Colonic mucosa (tissue), 4 donors: ENCODE data around the gene RARA. TPM values are rescaled to one million over a fixed set of nuclear protein-coding genes. Genes with fewer than 3 reads are reported as not detected.

Experiments
- DNase-seq: peaks from one replicate; pipeline ENCODE4 v3.0.0-alpha.2; 2020
- H3K27ac ChIP-seq: fragments of 200-600 bp; one replicate; pipeline ENCODE4 v1.8.0; 2021
- H3K27me3 ChIP-seq: fragments of 200-600 bp; one replicate; pipeline ENCODE4 v1.8.0; 2021
- H3K36me3 ChIP-seq: fragments of 200-600 bp; one replicate; pipeline ENCODE4 v1.8.0; 2021
- H3K4me1 ChIP-seq: fragments of 200-600 bp; one replicate; pipeline ENCODE4 v1.8.0; 2021; ENCODE audit warnings: mild to moderate bottlenecking
- H3K4me3 ChIP-seq: fragments of 200-600 bp; one replicate; pipeline ENCODE4 v1.8.0; 2021
- H3K9ac ChIP-seq, 2 donors: one replicate each; pipeline ENCODE4 v1.7.0; 2013; ENCODE audit warnings: control low read depth in 2 of 2, low read depth in 2 of 2, low read length in 2 of 2
- H3K9me3 ChIP-seq: fragments of 200-600 bp; one replicate; pipeline ENCODE4 v1.8.0; 2021
- intact Hi-C: fragments of 100-400 bp; cut with DNase I; formaldehyde crosslinking; loops from one replicate; pipeline ENCODE4 v1.14.1; 2022
- total RNA-seq, 2 donors: library from RNA; stranded (reverse); fragmentation: NEBNext Ultra II Directional in 1 of 2; extraction: Animal tissue kit (Norgen Biotek cat#: 25700) in 1 of 2; gene quantifications; one replicate each; pipeline ENCODE4 v1.2.1, GENCODE V29; 2021
- TF ChIP-seq, protein P1 (sequence below): fragments of 200-600 bp; IDR thresholded peaks from one replicate; pipeline ENCODE4 v1.8.0; 2022; ENCODE audit warnings: antibody characterized with exemption, mild to moderate bottlenecking
- donor health status: healthy.
- donor health status: DM: no; HTN: no; CAD: no.
- donor health status: DM: no; HTN: no; CAD: no.

RARA gene
- total RNA-seq, 2 donors from 2014 or later: 25.6 to 46.7 TPM

DNA sequence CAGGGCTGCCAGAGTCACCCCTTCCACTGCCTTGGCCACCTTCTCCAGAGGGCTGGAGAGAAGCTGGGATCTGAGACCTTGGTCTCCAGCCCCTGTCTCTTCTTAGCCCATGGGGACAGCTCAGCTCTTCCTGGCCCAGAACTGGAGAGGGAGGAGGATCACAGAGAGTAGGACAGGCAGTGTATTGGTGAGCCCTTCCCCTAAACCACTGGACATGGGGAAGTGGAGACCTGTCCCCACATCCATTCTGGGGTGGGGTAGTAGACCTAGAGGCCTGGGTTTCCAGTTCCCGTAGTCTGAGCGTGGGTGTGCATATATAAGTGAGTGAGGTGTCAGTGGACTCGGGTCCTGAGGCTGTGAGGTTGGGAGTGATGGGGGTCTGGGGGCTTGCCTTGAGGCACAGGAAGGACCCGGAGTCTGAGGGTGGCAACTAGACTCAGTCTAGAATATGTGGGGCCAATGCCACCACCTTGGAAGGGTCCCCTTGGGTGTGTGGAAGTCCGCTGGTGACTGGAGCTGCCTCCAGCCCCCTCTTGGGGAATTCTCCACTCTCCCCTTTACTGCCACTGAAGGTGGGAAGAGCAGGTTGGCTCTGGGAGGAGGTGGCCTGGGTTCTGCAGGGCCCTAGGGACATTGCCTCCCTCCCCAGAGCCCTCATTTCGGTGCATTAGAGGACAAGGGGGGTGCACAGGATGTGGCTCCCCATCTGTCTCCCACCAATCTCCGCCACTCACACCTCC is 35.6 kb downstream of the RARA start:
- Histone ChIP-seq H3K27ac (peak overlapping the region; percentile 96), H3K4me3 (peak overlapping the region; percentile 86), H3K9ac (peak overlapping the region; percentile 90 to 96), H3K36me3 (no peaks in the 10 kb centered on the region), H3K9me3 (no peaks in the 10 kb centered on the region), H3K4me1 (peaks cover 36% of the 10 kb centered on the region), H3K27me3 (no peaks in the 10 kb centered on the region)
- intact Hi-C loops: no loop called here
- DNase-seq: no peak
- TF ChIP-seq, protein P1, sequence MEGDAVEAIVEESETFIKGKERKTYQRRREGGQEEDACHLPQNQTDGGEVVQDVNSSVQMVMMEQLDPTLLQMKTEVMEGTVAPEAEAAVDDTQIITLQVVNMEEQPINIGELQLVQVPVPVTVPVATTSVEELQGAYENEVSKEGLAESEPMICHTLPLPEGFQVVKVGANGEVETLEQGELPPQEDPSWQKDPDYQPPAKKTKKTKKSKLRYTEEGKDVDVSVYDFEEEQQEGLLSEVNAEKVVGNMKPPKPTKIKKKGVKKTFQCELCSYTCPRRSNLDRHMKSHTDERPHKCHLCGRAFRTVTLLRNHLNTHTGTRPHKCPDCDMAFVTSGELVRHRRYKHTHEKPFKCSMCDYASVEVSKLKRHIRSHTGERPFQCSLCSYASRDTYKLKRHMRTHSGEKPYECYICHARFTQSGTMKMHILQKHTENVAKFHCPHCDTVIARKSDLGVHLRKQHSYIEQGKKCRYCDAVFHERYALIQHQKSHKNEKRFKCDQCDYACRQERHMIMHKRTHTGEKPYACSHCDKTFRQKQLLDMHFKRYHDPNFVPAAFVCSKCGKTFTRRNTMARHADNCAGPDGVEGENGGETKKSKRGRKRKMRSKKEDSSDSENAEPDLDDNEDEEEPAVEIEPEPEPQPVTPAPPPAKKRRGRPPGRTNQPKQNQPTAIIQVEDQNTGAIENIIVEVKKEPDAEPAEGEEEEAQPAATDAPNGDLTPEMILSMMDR: no peak

DNA sequence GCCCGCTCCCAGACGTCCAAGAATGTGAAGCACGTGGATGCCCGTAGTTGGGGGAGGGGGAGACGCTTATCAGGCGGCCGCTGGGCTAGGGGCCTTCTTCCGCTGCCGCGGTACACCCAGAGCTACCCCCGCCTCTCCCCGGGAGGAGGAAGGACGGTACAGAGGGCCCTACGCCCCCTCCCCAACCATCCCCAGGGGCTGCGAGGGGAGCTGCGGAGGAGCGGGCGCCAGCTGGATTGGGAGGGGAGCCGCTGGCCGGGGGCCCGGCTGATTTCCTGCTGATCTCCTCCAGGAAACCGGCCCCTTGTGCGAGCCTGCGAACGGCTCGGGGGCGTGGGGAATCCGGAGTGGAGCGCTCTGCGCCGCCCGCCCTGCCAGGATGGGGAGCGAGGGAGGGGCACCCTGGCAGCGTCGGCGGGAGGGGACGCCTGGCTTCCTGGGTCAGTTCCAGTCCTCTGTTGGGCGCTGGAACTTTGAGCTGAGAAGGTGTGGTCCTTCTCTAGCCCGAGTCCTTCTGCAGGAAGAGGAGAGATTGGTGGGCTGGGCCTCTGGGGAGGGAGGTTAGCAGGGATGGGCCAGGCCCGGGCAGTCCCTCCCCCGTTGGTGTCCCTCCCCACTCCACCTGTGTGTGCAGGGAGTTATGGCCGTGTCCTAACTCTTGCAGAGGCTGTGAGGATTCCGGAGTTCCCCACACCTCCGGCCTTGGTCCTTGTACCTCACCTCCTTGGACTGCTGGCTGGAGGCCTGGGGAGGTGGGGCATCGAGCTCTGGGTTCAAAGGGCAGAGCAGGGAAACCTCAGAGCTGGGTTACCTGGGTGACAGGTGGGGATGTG is 36.4 kb downstream of the RARA start:
- DNase-seq: peak; percentile 94
- Histone ChIP-seq H3K4me1 (peaks cover 36% of the 10 kb centered on the region), H3K4me3 (peak overlapping the region; percentile 86), H3K27me3 (no peaks in the 10 kb centered on the region), H3K9me3 (no peaks in the 10 kb centered on the region), H3K36me3 (no peaks in the 10 kb centered on the region), H3K27ac (peak overlapping the region; percentile 96), H3K9ac (peak overlapping the region; percentile 90 to 96)
- intact Hi-C loops: no loop called here
- TF ChIP-seq, protein P1: no peak

DNA sequence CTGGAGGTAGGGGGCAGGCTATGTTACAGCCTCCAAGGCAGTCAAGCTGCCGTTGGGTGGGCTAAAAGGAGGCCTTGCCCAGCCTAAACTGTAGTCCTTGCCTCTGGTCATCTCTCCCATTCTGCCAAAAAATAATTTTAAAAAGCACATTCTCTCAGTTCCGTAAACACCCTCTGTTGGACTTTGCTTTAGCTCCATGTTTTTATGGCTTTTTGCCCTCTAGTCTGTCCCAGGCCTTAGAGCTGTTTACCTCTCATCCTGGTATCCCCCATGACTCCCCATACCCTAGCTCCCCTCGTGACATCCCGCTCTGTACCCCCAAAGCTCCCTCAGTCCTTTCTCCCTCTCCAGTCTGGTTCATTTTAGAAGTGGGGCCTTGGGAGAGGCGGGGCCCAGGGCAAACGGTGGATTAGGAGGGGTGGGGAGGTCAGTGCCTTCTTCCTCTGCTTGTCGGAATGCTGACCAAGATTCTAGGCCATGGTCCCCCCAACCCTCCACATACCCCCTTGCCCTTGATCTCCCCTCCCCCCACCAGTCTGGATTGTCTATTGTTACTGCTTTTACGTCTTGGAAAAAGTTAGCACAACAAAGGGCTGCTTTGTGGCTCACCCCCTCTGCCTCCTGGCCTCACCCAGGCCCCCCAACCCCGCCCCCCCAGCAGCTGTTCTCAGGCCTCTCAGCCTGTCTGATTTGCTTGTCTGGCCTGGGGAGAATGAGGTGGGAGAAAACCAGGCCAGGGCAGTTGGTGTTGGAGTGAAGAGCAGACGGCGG is 37.2 kb downstream of the RARA start:
- no peaks in the 10 kb centered on the region for H3K36me3 ChIP-seq
- peaks cover 36% of the 10 kb centered on the region for H3K4me1 ChIP-seq
- H3K9ac ChIP-seq: peak overlapping the region; percentile 57 to 96
- peak; percentile 50 for DNase-seq
- peak overlapping the region; percentile 96 for H3K27ac ChIP-seq
- peak overlapping the region; percentile 86 for H3K4me3 ChIP-seq
- TF ChIP-seq, protein P1: no peak
- intact Hi-C loops: loop anchor here (2.0 kb wide), 1 partner anchor 39 kb away; no protein-coding TSS in a partner anchor
- H3K9me3 ChIP-seq: no peaks in the 10 kb centered on the region
- H3K27me3 ChIP-seq: no peaks in the 10 kb centered on the region

DNA sequence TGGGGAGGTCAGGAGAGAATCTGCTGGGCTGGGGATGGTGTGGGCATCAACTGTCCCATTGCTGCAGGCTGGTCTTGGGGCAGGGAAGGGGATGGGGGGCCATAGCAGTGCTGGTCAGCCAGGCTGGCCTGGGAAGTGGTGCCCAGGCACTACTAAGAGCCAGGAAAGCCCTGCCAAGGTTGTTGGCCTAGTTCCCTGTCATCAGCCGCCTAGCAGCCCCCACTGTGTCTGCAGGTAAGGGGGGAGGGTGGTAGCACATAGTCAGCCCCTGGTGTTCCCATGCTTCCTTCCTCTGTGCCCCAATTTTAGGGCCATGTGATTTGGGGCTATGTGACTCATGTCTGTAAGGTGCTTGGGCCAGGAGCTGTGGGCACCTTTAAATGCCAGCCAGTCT is 37.8 kb downstream of the RARA start:
- intact Hi-C loops: loop anchor here (2.0 kb wide), 1 partner anchor 40 kb away; no protein-coding TSS in a partner anchor
- H3K27ac ChIP-seq: peak overlapping the region; percentile 96
- H3K4me1 ChIP-seq: peaks cover 36% of the 10 kb centered on the region
- no peaks in the 10 kb centered on the region for H3K36me3 ChIP-seq
- H3K9ac ChIP-seq: peak overlapping the region; percentile 57 to 96
- no peak overlapping the region for H3K4me3 ChIP-seq
- no peaks in the 10 kb centered on the region for H3K9me3 ChIP-seq
- TF ChIP-seq, protein P1: no peak
- H3K27me3 ChIP-seq: no peaks in the 10 kb centered on the region
- DNase-seq: no peak
